Measurements from ENCODE around the gene LRRK2.
"Not testable (repeated sequence)": the region's sequence is repeated elsewhere in the genome, so short reads cannot be mapped to it uniquely, and the experiment has no call there.

The LRRK2 gene

DNA sequence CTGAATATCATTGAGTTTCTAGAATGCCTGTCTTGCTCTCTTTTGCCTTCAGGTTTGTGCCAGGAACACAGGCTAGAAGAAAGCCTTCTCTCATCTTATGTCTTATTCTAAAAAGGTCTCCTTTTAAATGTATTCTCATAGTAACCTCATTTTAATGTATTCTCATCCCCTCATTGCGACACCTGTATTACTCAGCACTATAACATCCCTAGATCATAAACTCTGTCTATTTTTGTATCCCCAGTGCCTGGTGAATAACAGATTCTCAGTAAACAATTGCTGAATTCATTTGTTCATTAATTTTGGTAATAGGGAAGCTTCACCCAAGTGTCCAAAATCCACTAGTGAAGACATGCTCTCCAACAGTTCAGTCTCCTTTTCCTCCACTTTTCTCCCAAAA, 8.8 kb upstream of the LRRK2 start:
- no peak for DNase-seq

DNA sequence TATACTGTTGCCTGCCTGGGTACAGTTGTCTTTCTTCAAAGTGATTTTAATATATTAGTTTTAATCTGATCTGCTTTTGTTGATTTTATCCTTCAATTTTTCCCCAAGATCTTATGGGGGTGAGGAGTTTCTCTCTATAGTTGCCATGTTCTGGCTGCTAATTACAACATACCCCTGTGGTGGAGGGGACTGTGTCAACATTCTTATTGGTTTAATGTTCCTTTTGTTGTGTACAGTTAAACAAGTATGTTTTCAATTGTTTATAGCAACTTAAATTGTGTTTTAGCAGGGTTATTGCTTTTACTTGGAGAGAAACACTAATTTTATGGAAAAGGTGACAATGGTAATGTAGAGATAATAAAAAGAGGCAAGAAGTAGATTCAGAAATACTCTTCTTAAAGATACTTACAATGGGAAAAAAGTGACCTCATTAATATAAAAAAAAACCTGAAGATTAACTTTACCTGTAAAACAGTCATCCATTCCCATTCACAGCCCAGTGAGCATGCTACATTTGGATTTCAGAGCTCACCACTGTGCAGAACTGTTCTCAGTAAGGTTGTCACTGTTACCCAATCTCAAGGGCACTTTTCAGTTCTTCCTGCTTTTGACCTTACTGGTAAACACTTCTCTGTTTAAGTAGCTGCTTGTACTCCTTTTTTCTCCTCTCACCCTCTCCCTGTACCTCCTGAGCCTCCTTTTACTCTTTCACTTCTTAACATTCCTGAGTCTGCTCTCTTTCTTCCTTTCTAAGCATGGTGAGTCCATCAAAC, 8.1 kb upstream of the LRRK2 start:
- DNase-seq, result peak; percentile 29

DNA sequence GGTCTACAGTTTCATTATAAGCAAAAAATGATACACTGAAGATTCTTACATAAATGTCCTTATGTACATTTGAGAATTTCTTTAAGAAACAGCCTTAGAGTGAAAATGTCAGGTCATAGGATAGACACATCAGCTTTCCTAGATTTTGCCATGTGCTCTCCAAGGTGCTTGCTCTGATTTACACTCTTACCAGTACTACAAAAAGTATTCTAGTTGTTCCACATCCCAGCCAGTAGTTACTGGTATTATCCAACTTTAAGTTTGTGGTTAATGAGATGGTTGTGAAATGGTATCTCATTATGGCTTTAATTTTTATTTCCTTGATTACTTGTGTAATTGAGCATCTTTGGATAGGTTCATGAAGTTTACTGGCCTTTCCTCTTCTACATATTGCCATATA, 5.0 kb upstream of the LRRK2 start:
- DNase-seq, result no peak

DNA sequence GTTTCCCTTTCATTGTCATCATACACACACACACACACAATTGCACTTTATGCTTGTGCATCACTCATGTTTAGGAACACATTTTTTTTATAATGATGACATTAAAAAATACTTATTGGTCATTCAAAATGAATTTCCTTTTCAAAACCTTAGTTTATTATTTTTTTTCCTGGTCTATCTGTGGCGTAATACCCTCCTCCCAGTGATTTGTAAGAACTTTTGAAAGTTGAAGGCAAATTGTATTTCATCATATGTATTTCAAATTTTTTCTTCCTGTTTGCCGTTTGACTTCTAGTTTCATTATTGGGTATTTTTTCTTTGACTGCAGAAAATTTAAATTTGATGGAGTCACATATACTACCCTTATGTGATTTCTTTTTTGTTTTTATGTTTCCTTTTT, 2.5 kb upstream of the LRRK2 start:
- no peak for DNase-seq

DNA sequence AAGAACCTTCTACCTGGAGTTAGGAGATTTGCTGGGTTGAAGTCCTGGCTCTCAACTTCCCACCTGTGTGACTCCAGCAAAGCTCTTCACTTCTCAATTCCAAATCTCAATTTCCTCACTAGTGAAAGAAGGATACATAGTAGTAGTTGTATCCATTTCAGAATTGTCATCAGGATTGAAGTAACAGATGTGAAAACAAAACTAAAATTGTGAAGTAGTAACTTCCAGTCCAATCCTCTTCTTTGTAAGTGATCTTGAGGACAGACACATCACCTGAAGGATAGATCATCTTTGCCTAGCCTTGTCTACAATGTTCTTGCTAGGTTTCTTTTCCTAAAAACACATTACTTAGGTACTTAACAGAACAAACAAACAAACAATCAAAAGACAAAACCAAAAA, 1.2 kb upstream of the LRRK2 start:
- no peak for DNase-seq

DNA sequence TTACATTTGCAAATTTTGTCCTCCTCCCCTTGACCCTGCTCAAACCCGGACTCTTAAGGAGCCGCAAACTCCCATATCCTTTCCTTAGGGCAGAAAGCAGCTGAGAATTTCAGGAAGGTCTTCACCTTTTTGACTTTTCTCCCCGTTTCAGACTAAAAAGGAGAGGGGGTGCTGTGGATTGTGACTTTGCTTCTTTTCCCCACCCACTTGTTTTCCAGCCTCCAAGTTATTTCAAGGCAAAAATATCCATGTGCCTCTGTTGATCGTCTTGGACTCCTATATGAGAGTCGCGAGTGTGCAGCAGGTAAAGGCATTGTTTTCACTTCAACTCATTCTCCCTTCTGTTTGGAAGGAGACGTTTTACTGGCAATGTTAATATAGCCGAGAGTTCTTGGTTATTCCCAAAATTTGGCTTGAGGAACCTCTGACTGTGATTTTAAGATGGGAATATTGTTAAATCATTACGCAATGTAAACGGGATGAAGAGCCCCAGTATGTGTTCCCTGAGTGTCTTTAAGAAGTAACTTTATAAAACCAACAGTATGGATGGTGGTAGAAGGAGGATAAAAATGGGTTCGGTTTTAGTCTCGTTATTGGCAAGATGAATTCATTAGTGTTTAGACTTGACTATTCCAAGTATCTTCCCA, 663 bp downstream of the LRRK2 start:
- DNase-seq, result no peak

DNA sequence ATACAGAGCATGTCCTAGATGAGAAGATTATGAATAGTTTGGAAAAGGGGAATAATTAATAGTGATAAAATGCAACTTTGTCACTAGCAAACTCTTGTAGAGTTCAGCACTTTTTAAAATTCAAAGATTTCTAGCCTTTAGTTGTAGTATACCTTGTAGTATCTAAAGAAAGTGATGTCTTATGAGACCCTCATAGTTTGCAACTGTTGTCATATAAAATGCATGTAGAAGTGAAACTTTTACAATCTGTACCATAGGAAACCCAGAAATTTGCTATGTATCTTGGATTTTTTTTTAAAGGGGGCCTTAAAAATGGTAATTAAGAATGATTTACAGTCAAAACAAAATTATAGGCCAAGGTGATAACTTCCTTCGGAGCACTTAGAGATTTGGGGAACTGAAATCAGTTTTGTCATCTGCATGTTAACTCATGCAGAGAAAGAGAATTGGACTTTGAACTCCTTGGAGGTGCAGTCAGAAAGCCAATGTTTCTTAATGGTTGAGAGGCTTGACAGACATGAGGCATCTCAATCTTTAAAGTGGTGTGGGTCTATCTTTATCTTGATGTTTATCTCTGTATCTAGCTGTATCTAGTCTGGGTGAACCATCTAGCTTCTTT, 1.3 kb downstream of the LRRK2 start:
- DNase-seq, result no peak

DNA sequence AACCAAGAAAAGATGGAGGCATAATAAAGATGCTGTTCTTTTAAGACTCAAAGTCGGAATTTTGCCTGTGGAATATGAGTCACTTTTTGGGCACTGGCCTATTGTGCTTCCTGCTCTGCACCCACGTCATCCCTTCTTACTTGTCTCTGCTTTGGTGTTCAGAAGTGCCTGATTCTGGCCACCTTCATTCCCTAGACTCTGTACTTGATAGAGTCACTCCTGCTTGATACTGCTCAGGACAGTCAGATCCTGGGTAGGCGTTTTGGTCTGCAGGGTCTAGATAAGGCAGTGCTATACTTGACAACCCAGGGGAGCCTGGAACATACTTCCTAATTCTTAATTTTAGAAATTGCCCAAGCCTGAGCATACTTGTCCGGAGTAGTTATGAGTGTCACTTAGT, 1.9 kb downstream of the LRRK2 start:
- no peak for DNase-seq

DNA sequence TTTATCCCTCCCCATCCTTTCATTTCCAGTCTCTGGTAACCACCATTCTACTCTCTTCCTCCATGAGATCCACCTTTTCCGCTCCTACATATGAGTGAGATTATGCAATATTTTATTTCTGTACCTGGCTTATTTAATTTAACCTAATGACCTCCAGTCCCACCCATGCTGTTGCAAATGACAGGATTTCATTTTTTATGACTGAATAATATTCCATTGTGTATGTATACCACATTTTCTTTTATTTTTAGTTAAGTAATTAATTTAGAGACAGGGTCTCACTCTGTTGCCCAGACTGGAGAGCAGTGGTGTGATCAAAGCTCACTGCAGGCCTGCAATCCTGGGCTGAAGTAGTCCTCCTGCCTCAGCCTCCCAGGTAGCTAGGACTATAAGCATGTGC, 2.6 kb downstream of the LRRK2 start:
- no peak for DNase-seq

DNA sequence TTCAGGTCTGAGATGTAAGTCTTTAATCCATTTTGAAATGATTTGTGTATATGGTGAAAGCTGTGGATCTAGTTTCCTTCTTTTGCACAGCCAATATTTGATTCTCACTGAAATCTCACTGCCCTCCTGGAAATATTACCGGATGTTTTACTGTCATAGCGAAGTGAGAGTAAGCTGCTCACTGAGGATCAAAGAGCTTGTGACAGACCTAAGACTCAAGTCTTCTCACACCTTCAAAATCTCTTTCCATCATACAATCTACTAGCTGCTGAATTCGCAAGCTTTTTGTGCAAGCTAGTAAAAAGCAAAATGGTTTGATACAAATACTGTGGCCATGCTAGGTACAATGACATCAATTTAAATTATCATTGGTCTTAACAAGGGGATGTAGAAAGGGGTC, 3.9 kb downstream of the LRRK2 start:
- no peak for DNase-seq

DNA sequence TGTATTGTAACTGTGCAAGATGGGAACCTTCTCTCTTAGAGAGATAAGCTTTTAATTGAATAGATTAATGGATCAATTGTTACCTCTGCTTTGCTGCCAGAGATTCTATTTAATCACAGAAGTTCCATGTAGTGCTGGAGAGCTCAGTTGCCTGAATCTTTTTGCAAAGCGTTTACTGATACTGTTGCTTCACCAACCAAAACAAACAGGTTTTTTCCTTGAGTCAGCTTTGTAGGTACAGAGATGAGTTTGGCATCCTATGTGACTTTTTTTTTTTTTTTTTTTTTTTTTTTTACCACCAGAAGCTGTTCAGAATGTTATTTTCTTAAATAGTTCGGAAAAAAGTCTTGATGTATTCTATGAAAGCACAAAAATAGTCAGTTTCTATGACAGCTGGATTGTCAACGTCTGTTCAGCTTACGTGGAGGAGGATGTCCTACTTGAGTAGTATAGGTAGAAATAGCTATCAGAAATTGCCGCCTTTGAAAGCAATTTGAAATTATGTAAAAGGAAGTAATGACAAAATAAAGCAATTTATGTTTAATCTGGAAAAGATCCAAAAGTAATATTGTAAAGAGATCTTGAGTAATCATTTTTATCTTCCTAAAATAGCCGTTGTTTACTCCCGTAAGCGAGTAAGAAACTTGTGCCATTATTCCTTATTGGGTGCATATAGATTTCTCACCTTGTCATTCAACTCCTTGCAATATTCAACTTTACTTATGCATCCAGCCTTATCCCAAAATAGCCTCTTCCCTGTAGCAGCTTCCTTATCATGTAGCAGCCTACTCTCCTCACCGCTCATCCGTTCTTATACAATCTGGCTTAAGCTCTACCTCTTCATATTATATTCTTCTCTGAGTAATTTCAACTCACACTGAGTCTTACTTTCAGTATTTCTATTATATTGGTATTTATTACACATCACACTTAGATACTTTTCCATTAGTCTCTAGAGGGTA, 5.2 kb downstream of the LRRK2 start:
- DNase-seq, result no peak

DNA sequence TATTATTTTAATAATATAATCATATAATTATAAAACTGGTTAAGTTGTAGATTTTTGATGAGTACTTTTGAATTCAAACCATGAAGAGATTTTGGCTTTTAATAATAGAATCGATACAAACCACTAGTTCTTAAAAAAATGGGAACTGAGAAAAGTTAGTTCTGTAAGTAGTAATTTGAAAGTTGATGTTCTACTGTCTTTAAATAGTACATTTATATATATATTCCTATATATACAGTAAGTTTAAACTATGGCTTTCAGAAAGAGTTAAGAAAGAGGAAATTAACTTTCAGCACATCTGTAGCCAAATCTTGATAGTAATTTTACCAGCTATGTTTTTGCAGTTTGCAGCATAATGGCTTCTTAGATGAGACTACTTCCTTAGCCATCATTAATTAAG, 7.8 kb downstream of the LRRK2 start:
- DNase-seq, result no peak

DNA sequence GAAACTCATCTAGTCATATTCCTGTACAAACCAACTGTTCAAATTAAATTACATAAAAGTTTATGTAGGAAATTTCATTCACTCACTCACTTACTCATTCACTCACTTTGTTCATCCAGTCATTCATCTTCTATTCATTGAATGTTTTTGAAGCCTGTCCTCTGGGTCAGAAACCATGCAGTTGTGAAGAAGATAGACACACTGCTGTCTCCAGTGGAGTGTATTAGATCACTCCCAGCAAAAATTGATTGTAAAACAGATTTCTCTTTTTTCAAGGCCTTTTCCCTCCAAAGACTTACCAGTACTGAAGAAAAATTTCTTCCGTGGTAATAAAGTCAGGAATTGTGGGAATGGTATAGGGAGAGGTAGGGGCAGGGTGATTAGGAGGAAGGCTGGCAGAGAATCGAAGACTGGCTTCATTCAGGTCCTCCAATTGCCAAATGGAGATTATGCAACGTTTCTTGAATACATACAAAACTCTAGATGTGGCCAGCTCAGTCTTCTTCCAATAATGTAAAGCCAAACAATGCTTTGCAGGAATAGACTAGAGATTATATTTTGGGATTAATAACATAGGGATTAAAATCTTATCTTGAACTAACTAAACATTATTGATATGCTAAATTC, 9.1 kb downstream of the LRRK2 start:
- DNase-seq, result no peak

DNA sequence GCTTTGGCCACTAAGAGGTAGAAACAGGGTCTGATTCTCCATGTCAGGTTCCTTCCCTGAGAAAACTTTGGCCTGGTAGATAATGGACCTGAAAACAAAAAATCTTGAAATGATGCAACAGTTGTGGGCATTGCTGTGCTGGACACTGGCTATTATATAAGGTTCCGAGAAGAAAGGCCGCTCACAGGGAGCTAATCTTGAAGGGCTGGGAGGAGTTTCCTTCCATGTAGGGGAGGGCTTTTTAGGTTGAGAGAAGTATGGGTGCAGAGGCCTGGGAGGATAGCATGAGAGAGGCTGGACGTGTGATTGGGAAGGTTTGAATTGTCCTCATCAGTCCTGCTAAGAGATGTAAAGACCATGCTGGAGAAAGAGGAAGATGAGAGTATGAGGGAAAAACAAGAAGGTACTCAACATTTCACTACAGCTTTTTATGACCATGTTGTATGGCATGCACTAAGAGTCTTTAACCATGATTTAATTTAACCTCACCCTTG, 11.6 kb downstream of the LRRK2 start:
- DNase-seq, result no peak

DNA sequence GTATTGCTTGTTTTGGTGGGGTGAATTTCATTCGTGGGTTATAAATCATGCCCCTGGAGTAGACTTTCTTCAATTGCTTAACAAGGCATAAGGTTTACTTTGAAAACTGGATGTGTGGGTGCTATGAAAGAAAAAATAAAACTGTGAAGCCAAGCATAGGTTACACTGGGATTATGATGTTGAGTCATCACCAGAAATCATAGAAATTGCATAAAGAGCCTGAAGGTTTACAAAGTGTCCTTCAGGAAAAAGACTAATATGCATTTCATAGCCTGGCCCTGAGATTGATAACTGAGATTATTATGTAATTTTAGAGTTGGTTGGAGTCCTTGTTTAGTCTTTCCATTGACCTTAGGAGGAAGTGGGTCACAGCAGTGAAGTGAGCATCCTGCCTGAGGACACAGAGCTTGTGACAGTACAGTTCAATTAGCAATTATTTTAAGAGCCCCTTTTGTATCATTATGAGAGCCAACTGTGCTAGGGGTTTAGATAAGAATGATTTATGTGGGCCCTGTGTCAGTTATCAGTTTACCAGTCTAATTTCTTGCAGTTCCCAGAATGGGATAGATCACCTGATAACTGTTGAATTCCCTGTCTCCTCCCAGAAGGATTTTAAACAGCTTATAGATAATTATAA, 13.6 kb downstream of the LRRK2 start:
- no peak for DNase-seq

DNA sequence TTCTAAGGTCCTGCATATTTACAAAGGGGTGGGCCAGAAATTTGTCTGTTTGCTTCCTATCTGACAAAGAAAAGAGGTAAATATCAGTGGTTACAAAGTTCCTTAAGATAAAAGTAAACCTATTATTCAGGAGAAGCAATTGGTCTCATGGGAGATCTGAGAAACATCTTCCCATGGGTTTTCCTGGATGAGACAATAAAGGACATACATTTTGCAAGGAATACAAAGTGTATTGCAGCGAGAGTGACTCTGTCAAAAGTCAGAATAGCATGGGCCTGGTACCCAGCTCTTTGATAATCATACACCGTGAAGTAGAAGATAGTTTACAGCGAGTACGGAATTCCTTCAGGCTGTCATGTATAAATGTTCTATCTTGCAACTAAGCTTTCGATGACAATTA, 14.2 kb downstream of the LRRK2 start:
- no peak for DNase-seq

DNA sequence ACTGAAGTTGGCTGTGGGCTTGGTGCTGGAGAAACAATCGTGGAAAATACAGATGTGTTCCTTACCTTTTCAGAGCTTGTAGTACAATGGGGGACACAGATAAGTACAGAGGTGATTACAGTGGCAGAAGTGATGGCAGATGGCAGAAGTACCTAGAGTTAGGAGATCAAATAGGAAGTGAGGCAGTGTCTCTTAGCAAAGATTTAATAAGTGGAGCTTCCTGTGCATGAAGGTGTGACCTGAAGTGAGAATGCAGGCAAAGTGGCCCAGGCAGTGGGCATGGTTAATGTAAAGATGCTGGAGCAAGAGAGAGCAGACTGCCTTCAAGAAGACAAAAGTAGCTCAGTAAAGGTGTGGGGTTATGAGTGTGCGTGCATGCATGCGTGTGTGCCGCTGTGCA, 16.0 kb downstream of the LRRK2 start:
- DNase-seq, result no peak

DNA sequence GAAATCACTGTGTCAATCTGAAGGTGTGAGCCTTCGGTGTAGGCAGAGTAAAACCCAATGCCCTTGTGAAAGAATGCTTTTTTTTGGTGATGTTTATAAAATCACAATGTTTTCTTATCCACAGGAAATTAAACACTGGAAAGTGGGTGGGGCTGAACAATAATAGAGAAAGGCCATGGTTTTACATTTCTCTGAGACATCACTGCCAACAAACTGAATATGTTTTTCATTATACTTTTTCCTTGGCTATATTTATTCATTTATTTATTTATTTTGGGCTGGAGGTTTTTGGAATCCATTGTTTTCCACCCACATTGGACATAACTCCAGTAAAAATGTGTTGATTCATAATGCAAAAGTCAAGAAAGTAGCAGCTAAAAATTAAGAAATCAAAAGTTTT, 16.9 kb downstream of the LRRK2 start:
- DNase-seq, result no peak

DNA sequence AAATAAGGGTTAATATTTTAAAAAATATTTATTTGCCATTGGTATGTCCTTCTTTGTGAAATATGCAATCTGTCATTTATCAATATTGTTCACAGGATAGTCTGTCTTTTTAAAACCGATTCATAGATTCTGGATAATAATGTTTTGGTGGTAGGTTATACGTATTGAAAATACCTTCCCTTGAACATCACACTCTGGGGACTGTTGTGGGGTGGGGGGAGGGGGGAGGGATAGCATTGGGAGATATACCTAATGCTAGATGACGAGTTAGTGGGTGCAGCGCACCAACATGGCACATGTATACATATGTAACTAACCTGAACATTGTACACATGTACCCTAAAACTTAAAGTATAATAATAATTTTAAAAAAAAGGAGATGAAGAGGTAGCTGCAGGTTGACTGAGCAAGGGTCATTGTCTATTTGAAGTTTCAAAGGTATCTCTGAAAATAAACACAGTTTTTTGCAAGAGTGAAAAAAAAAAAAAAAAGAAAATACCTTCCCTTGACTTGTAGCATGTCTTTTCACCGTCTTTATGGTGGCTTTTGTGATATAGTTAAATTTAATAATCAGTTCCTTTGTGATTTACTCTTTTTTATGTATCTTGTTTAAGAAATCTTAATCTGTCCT, 19.8 kb downstream of the LRRK2 start:
- DNase-seq, result not testable (repeated sequence)

DNA sequence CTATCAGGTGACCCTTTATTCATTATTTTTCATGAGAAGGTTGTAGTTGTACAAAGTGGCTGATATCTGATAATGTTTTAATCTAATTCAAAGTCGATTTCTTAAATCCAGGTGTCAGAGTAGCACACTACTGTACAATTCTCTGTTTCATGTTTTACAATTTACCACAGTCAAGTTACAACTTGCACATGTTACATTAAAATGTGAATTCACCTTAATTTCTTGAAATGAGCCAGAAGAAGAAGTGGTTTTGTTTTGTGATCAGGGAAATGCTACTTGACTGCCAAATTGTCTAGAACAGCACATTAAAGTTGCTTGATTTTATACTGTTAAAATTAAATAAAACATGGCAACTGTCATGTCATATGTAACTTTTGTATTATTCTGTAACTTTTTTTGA, 23.2 kb downstream of the LRRK2 start:
- no peak for DNase-seq

DNA sequence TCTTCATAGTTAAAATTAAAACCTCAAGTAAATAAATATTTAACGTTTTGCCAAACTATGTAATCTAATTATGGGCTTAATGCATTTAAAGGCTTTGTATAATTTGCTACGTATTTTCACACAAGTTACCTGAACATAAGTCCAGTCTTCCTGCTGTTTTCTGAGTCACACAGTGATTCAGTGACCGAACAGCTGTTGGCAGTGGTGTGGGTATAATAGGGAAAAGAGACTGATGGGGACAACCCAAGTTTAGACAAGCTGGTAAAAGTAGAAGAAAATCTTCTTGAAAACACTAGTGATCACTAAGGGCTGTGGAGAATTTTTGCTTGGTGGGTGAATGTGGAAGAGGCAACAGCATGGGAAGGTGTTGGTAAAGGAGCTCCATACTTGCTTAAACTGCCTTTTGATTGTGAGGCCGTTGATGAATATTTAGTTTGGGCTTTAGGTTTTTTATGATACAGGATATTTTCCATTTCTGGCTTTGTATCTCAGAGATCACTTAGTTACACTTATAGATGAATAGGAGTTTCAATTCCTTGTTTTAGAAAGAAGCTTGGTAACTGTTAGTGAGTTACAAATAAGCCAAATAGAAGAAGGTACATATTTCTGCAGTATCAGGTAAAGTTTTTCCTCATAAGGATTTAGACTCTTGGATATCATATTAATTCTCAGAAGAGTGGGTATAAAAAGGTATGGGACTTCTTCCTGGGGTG, 23.9 kb downstream of the LRRK2 start:
- no peak for DNase-seq

Measured in DMS53 (cell line).